HTR-8/SVneo (cell line): ENCODE data around the gene FAM110A.
A peak's percentile ranks its signal among the peaks of the same experiment; 100 is the strongest.
"Not testable (repeated sequence)": the region's sequence is repeated elsewhere in the genome, so short reads cannot be mapped to it uniquely, and the experiment has no call there.

Experiments used
- DNase-seq: peaks from one replicate; pipeline ENCODE4 v3.0.0; 2011; ENCODE audit warnings: low spot score, mixed read lengths; ENCODE audit not compliant: insufficient read length
- FAIRE-seq: peaks from 2 replicates; lab custom pipeline; 2011; peaks lifted over from hg19 to GRCh38; lab: Jason Lieb, UNC

The FAM110A gene

DNA sequence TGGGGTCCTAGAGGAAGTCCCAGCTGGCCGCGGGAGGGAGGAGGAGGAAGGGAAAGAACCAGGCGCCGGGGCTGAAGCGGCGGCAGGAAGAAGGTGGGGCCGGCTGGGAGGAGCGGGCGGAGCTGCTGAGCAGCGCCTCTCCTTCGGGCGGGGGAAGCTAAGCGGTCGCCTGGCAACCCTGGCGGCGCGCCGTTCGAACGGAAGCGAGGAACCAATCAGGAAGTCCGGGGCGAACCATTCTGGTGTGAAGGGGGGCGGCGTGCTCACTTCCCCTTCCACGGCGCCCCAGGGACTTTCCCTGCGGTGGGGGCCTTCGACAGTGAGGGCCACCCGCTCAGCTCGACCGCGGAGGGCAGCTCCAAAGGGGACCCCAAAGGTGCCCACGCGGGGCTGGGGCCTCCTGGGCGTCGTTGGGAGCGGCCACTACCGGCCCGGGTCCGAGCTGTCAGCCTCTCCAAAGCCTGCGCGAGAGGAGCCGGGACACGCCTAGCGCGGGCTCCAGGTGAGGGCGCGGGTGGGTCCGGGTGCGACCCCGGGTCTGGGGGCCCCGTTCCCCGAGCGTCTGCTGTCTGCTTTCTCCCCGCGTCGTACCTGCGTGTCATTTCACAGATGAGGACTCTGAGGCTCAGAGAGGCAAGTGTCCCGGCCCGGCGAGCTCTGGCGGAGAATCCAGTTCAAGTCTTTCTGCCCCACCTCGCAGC lies at the start of gene FAM110A:
TSS of gene FAM110A (plus strand) at position 266 of the 701 bp plus-strand sequence. CDS start 11,090 bp downstream, outside the sequence.
- FAIRE-seq = peak; percentile 92

GRCh38 chr20:787825-788224 lies 45.7 kb upstream of the FAM110A start:
- no peak for FAIRE-seq
- no peak for DNase-seq

More for the DNA sequence above, at the start of gene FAM110A:
- DNase-seq = peak; percentile 91

DNA sequence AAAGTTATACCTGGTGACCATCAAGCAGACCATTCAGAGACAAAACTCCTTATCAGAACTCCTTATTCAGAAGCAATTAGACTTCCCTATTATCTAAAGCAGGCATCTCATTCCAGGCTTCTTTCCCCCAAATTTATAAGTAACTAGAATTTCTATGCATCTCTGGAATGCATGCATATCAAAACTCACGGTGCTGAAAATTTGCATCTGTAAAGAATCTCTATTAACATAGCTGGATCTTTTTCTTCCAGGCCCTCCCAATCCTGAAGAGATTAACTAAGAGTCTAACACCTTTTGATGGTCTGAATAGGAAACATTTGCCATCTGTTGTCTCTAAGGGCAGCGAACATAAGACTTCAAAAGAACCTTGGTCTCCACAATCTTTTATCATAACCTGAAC lies 42.5 kb upstream of the FAM110A start:
- DNase-seq (no peak), FAIRE-seq (no peak)

DNA sequence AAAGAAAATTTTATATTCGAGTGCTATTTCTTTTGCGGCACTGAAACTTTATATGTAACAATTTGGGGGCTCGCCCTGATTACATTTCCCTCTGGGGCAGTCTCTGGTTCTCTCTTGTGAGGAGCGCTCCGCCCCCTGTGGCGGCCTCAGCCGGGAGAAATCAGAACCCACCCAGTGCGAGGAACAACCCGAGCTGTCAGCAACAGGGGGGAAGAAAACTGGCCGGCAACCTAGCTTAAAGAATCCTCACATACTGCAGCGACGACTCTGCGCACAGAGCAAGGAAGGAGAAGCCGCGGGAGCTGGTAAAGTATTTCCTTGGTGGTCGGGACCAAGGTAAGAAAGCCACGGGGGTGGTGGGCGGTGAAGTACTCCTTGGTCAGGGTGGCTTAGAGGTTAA lies 41.3 kb upstream of the FAM110A start:
- DNase-seq (no peak), FAIRE-seq (no peak)

DNA sequence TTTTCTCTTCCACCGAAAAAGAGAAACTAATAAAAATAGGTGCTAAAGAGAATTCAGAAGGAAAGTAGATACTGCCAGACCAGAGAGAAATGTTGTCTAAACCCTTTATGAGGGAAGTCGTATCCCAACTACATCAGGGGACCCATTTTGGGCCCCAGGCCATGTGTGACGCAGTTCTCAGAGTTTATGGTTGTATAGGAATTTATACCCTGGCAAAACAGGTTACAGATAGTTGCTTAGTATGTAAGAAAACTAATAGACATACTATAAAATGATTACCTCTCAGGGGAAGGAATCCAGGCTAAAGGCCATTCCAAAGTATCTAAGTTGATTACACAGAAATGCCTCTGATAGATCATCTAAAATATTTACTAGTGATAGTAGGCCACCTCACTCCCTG lies 36.6 kb upstream of the FAM110A start:
- DNase-seq = no peak
- FAIRE-seq = no peak

- DNase-seq, FAIRE-seq: not testable (repeated sequence)
These were observed 34.8 kb upstream of the FAM110A start for GRCh38 chr20:798746-799145.

- DNase-seq, FAIRE-seq: not testable (repeated sequence)
These were observed 33.5 kb upstream of the FAM110A start for GRCh38 chr20:800026-800425.

- no peak for FAIRE-seq
- no peak for DNase-seq
These were observed 31.8 kb upstream of the FAM110A start for GRCh38 chr20:801678-802077.

DNA sequence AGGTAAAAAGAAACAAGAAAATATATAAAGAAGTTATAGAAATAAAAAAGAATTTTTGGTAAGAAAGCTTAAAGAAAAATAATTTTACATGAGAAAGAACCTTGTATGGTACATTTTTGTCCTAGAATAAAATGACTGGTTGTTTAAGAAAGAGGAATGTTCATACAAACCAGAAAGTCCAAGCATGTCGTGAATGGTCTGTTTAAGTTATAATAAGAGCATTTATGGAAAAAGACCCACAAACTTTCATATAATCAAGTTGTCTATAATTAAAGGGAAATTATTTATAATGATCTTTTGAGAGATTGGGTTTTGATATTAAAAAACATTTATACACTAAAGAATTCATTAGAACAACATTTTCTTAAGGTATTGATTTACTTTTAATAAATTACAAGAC lies 27.8 kb upstream of the FAM110A start:
- DNase-seq (no peak), FAIRE-seq (no peak)

DNA sequence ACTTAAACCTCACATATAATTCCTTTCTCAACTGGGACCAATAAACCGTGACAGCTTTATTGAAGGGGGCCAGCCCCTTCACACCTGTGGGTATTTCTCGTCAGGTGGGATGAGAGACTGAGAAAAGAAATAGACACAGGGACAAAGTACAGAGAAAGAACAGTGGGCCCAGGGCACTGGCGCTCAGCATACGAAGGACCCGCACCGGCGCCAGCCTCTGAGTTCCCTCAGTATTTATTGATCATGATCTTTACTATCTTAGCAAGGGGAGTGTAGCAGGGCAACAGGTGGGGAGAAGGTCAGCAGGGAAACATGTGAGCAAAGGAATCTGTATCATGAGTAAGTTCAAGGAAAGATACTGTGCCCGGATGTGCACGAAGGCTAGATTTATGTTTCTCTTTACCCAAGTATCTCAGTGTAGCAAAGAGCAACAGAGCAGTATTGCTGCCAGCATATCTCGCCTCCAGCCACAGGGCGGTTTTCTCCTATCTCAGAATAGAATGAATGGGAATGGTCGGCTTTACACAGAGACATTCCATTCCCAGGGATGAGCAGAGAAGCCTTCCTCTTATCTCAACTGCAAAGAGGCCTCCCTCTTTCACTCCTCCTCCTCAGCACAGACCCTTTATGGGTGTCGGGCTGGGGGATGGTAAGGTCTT lies 21.6 kb upstream of the FAM110A start:
- FAIRE-seq, DNase-seq: not testable (repeated sequence)

DNA sequence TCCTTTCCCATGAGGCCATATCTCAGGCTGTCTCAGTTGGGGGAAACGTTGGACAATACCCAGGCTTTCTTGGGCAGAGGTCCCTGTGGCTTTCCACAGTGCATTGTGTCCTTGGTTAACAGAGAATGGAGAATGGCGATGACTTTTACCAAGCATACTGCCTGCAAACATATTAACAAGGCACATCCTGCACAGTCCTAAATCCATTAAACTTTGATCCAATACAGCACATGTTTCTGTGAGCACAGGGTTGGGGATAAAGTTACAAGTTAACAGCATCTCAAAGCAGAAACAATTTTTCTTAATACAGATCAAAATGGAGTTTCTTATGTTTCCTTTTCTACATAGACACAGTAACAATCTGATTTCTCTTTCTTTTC lies 21.1 kb upstream of the FAM110A start:
- DNase-seq, FAIRE-seq: not testable (repeated sequence)

DNA sequence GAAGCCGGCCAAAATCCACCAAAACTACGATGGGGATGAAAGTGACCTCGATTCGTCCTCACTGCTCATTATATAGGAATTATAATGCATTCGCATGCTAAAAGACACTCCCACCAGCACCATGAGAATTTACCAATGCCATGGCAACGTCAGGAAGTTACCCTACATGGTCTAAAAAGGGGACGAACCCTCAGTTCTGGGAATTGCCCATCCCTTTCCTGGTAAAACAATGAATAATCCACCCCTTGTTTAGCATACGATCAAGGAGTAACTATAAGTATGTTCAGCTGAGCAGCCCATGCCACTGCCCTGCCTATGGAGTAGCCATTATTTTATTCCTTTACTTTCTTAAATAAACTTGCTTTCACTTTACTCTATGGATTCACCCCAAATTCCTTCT lies 20.1 kb upstream of the FAM110A start:
- no peak for FAIRE-seq
- DNase-seq = no peak

GRCh38 chr20:815226-815625 lies 18.3 kb upstream of the FAM110A start:
- no peak for DNase-seq
- FAIRE-seq = no peak

DNA sequence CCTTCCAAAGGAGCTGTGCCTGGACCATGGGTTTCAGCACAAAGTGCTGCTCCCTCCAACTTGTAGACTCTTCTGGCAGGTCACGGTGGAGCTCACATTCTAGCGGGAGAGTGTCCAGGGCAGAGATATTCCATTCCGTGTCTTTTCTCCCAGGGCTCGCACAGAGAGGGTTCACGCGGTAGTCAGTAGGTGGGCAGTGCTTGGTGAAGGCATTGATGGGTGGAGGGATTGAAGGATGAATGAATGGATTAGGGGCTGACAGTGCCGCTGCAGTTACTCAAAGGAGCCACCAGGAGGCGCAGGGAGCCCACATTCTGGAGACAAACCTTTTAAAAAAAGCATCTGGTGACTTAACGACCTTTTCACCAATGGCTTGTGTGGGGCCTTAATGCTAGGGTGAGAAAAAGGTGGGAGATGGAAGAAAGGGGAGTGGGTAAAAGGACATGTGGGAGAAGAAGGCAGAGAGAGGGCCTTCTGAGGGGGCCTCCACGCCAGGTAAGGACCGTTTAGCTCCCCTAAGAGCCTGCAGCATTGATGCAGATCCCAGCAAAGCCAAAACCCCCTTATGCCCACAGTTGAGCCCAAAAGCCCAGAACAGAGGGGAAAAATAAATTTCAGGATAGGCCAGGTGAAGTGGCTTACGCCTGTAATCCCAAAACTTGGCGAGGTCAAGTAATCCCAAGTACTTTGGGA lies 17.5 kb upstream of the FAM110A start:
- DNase-seq (peak; percentile 75), FAIRE-seq (peak; percentile 20)

DNA sequence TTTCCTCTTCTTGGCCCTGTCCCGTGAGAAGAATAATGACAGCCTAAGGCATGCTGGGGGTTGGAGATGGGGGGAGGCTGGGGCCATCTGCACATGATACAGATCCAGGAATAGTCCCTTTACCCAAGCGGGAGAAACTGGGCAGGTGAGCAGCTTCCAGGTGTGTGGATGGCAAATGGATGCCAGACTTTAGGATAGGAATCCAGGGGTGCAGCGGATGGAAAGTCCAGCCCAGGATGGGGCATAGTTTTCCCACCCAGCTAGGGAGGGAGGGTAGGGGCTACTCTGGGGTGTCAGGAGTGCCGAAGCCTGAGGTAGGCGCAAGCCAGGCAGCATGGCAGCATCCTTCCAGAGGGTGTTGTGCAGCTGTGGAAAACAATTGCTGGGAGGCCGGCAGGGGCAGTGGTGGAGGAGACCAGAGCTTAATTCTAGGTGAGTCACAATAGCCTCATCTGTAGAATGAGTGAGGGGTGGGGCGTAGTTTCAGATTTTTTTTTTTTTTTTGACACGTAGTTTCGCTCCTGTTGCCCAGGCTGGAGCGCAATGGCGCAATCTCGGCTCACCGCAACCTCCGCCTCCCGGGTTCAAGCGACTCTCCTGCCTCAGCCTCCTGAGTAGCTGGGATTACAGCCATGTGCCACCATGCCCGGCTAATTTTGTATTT lies 15.4 kb upstream of the FAM110A start:
- DNase-seq (no peak), FAIRE-seq (no peak)

DNA sequence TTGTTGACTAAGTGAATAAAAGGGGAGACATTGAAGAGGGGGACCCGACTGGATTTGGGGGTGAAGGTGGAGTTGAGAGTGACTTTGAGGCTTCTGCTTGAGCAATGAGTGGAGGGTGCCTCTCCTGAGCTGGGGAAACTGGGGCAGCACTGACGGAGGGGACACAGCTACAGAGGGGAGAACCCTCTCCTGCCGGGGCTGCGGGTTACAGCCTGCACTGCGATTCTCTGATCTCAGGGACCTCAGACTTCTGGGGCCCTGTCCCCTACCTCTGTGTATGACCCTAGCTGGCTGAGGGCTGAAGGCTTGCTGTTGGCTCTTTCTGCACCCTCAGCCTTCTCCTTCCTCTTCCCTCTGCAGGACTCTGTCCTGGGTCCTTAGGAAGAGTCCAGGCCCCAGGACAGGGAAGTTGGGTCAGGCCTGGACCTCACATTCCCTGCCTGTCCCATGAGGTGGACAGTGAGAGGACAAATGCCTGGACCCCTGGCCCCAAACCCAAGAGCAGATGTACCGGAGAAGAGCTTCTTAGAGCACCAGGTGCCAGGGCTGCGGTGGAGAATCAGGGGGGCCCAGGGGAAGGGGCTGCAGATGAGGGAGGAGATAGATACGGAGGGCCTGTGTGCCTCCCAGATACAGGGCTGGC lies 13.7 kb upstream of the FAM110A start:
- DNase-seq (no peak), FAIRE-seq (no peak)

DNA sequence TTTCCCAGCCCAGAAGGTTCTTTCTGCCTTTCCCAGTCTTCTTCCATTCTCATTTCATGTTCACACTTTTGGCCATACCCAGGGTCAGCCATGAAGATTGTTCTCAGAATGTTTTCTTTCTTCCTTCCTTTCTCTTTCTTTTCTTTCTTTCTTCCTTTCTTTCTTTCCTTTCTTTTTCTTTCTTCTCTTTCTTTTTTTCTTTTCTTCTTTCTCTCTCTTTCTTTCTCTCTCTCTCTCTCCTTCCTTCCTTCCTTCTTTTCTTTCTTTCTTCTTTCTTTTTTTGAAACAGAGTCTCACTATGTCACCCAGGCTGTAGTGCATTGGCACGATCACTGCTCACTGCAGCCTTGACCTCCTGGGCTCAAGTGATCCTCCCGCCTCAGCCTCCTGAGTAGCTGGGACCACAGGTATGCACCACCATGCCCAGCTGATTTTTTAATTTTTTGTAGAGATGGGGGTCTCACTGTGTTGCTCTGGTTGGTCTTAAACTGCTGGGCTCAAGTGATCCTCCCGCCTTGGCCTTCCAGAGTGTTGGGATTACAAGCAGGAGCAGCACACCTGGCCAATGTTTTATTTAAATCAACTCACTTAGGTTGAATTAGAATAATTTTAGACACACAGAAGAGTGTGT lies 13.1 kb upstream of the FAM110A start:
- FAIRE-seq = no peak
- DNase-seq = no peak

- FAIRE-seq = no peak
- DNase-seq = no peak
These were observed 12.3 kb upstream of the FAM110A start for GRCh38 chr20:821046-821730.

- DNase-seq (no peak), FAIRE-seq (no peak)
These were observed 11.8 kb upstream of the FAM110A start for GRCh38 chr20:821731-822065.
